Activated CD8-positive, alpha-beta T cell treated with anti-CD3 and anti-CD28 coated beads, Interleukin-2, amount 10 ng/mL, durations not matched to agents 7 days and 5 days (primary cell): ENCODE results near the gene MAP1LC3B. TPM values are rescaled to one million over a fixed set of nuclear protein-coding genes. Genes with fewer than 3 reads are reported as not detected.
"Not testable (repeated sequence)": the region's sequence is repeated elsewhere in the genome, so short reads cannot be mapped to it uniquely, and the experiment has no call there.

Experiments used
- ATAC-seq: fragments of 150-1000 bp; cut with Tn5 transposase; one replicate; pipeline ENCODE4 v1.10.0; 2021; ENCODE audit warnings: moderate library complexity
- CTCF ChIA-PET: fragments of 350-600 bp; sonication (Branson Sonifier 250); formaldehyde crosslinking; loops from one replicate; lab custom pipeline; 2021; ENCODE audit warnings: antibody characterized with exemption; lab: Charles Lee
- POLR2A ChIA-PET: fragments of 350-600 bp; sonication (Branson Sonifier 250); formaldehyde crosslinking; loops from one replicate; lab custom pipeline; 2021; ENCODE audit warnings: antibody characterized with exemption; lab: Charles Lee
- DNase-seq: peaks from one replicate; pipeline ENCODE4 v3.0.0-alpha.2; 2020
- H3K27ac Mint-ChIP-seq: one replicate; pipeline ENCODE4 v1.8.0; 2021; ENCODE audit warnings: mild to moderate bottlenecking, mixed read lengths
- H3K27me3 Mint-ChIP-seq: one replicate; pipeline ENCODE4 v1.8.0; 2021; ENCODE audit warnings: low read depth, mixed read lengths
- H3K36me3 Mint-ChIP-seq: one replicate; pipeline ENCODE4 v1.8.0; 2021; ENCODE audit warnings: low read depth, mixed read lengths
- H3K4me1 Mint-ChIP-seq: one replicate; pipeline ENCODE4 v1.8.0; 2021; ENCODE audit warnings: low read depth, mixed read lengths
- H3K4me3 Mint-ChIP-seq: one replicate; pipeline ENCODE4 v1.8.0; 2021; ENCODE audit warnings: mild to moderate bottlenecking, mixed read lengths
- H3K9me3 Mint-ChIP-seq: one replicate; pipeline ENCODE4 v1.8.0; 2022; ENCODE audit warnings: mixed read lengths; ENCODE audit not compliant: insufficient read depth
- total RNA-seq, 2 experiments: library from RNA; stranded (reverse); gene quantifications; one replicate each; pipeline ENCODE4 v1.2.3, GENCODE V29; 2021

Gene MAP1LC3B
- total RNA-seq, 2 experiments from 2014 or later: 40.2 to 45.3 TPM

- POLR2A ChIA-PET: interaction anchor here (3.1 to 3.6 kb wide), 2 partner anchors 9 to 66 kb away, joined by 13 to 37 read pairs; partner anchors contain the start of gene MAP1LC3B
- H3K36me3 Mint-ChIP-seq: not testable (repeated sequence)
- H3K27ac Mint-ChIP-seq: peak overlapping the region; percentile 97
These were observed 7.3 kb upstream of the MAP1LC3B start for GRCh38 chr16:87384875-87385167.

GRCh38 chr16:87387942-87388817 lies 4.0 kb upstream of the MAP1LC3B start:
- Mint-ChIP-seq H3K4me1 (peaks cover 43% of the 10 kb centered on the region), H3K27me3 (peaks cover 2% of the 10 kb centered on the region), H3K36me3 (peaks cover 3% of the 10 kb centered on the region), H3K4me3 (peak overlapping the region; percentile 56), H3K27ac (peak overlapping the region; percentile 91), H3K9me3 (no peaks in the 10 kb centered on the region)
- CTCF ChIA-PET: interaction anchor here (0.8 to 1.7 kb wide), 8 partner anchors 10 to 1072 kb away, joined by 3 to 10 read pairs (median 3); partner anchors contain the start of gene C16orf95
- peak; percentile 66 for ATAC-seq
- POLR2A ChIA-PET: interaction anchor here (0.7 to 2.3 kb wide), 3 partner anchors 10 to 73 kb away, joined by 3 to 13 read pairs (median 3); partner anchors contain the start of gene C16orf95
- DNase-seq: peak; percentile 94

More at GRCh38 chr16:87384875-87385167, 7.3 kb upstream of the MAP1LC3B start:
- ATAC-seq, H3K27me3 Mint-ChIP-seq, DNase-seq, H3K9me3 Mint-ChIP-seq: not testable (repeated sequence)
- CTCF ChIA-PET: interaction anchor here (0.8 to 5.0 kb wide), 3 partner anchors 8 to 67 kb away, joined by 3 to 25 read pairs (median 15); partner anchors contain the start of gene C16orf95
- peaks cover 60% of the 10 kb centered on the region for H3K4me1 Mint-ChIP-seq
- peak overlapping the region; percentile 89 for H3K4me3 Mint-ChIP-seq

GRCh38 chr16:87388818-87389134 lies 3.4 kb upstream of the MAP1LC3B start:
- Mint-ChIP-seq H3K4me3 (peak overlapping the region; percentile 56), H3K9me3 (no peaks in the 10 kb centered on the region), H3K4me1 (peaks cover 49% of the 10 kb centered on the region), H3K27me3 (peaks cover 2% of the 10 kb centered on the region), H3K27ac (peak overlapping the region; percentile 91), H3K36me3 (peaks cover 7% of the 10 kb centered on the region)
- CTCF ChIA-PET: interaction anchor here (1.0 to 1.7 kb wide), 7 partner anchors 10 to 1072 kb away, joined by 3 to 10 read pairs (median 3); partner anchors contain the start of gene C16orf95
- DNase-seq: no peak
- POLR2A ChIA-PET: interaction anchor here (0.7 to 2.3 kb wide), 2 partner anchors 10 to 72 kb away, joined by 3 to 13 read pairs; partner anchors contain the start of gene C16orf95
- ATAC-seq: no peak

GRCh38 chr16:87389245-87389644 lies 2.9 kb upstream of the MAP1LC3B start:
- no peak for DNase-seq
- ChIA-PET POLR2A (no interaction called here), CTCF (interaction anchor here (0.8 to 1.7 kb wide), 4 partner anchors 8 to 247 kb away, joined by 3 to 10 read pairs (median 4); partner anchors contain the start of gene C16orf95)
- Mint-ChIP-seq H3K27me3 (no peaks in the 10 kb centered on the region), H3K9me3 (no peaks in the 10 kb centered on the region), H3K36me3 (peaks cover 7% of the 10 kb centered on the region), H3K4me3 (no peak overlapping the region), H3K4me1 (peaks cover 54% of the 10 kb centered on the region), H3K27ac (peak overlapping the region; percentile 69)
- ATAC-seq: no peak

- Mint-ChIP-seq H3K4me1 (peaks cover 56% of the 10 kb centered on the region), H3K36me3 (peaks cover 11% of the 10 kb centered on the region)
- H3K27ac Mint-ChIP-seq, H3K9me3 Mint-ChIP-seq, ATAC-seq, H3K4me3 Mint-ChIP-seq, H3K27me3 Mint-ChIP-seq, DNase-seq: not testable (repeated sequence)
- CTCF ChIA-PET: interaction anchor here (0.8 kb wide), 1 partner anchor 9 kb away, joined by 3 read pairs; no protein-coding TSS in a partner anchor
- POLR2A ChIA-PET: interaction anchor here (0.6 kb wide), 1 partner anchor 11 kb away, joined by 6 read pairs; no protein-coding TSS in a partner anchor
These were observed 2.2 kb upstream of the MAP1LC3B start for GRCh38 chr16:87389914-87390313.

GRCh38 chr16:87390641-87391323 lies 1.4 kb upstream of the MAP1LC3B start:
- ChIA-PET POLR2A (interaction anchor here (0.6 kb wide), 1 partner anchor 12 kb away, joined by 6 read pairs; no protein-coding TSS in a partner anchor), CTCF (no interaction called here)
- H3K27ac Mint-ChIP-seq: peak overlapping the region; percentile 95
- DNase-seq: no peak
- no peaks in the 10 kb centered on the region for H3K27me3 Mint-ChIP-seq
- H3K9me3 Mint-ChIP-seq: no peaks in the 10 kb centered on the region
- H3K4me3 Mint-ChIP-seq: peak overlapping the region; percentile 84
- H3K4me1 Mint-ChIP-seq: peaks cover 60% of the 10 kb centered on the region
- ATAC-seq: no peak
- peaks cover 14% of the 10 kb centered on the region for H3K36me3 Mint-ChIP-seq

GRCh38 chr16:87391324-87391949 lies 699 bp upstream of the MAP1LC3B start:
- POLR2A ChIA-PET: no interaction called here
- DNase-seq (no peak), ATAC-seq (no peak)

GRCh38 chr16:87392821-87393679 lies 914 bp downstream of the MAP1LC3B start:
- Mint-ChIP-seq H3K4me3 (peak overlapping the region; percentile 84), H3K4me1 (peaks cover 46% of the 10 kb centered on the region), H3K27me3 (no peaks in the 10 kb centered on the region), H3K27ac (peak overlapping the region; percentile 91), H3K36me3 (peaks cover 17% of the 10 kb centered on the region), H3K9me3 (no peaks in the 10 kb centered on the region)
- DNase-seq (peak; percentile 57), ATAC-seq (peak; percentile 7)
- ChIA-PET CTCF (interaction anchor here (0.6 to 3.0 kb wide), 7 partner anchors 9 to 376 kb away, joined by 3 to 26 read pairs (median 3); no protein-coding TSS in a partner anchor), POLR2A (interaction anchor here (0.6 to 3.6 kb wide), 7 partner anchors 8 to 386 kb away, joined by 3 to 37 read pairs (median 3); partner anchors contain the start of gene FBXO31)

More at GRCh38 chr16:87391324-87391949, 699 bp upstream of the MAP1LC3B start:
- Mint-ChIP-seq H3K9me3 (no peaks in the 10 kb centered on the region), H3K4me3 (peak overlapping the region; percentile 84), H3K4me1 (peaks cover 60% of the 10 kb centered on the region), H3K27me3 (no peaks in the 10 kb centered on the region), H3K36me3 (peaks cover 14% of the 10 kb centered on the region), H3K27ac (peak overlapping the region; percentile 95)
- CTCF ChIA-PET: no interaction called here

GRCh38 chr16:87393680-87394055 lies 1.5 kb downstream of the MAP1LC3B start:
- H3K9me3 Mint-ChIP-seq: no peaks in the 10 kb centered on the region
- H3K36me3 Mint-ChIP-seq: peaks cover 19% of the 10 kb centered on the region
- H3K4me1 Mint-ChIP-seq: peaks cover 40% of the 10 kb centered on the region
- DNase-seq (no peak), ATAC-seq (no peak)
- H3K27me3 Mint-ChIP-seq: no peaks in the 10 kb centered on the region
- peak overlapping the region; percentile 91 for H3K27ac Mint-ChIP-seq
- POLR2A ChIA-PET: interaction anchor here (1.0 to 3.6 kb wide), 4 partner anchors 10 to 385 kb away, joined by 3 to 37 read pairs (median 4); partner anchors contain the start of gene FBXO31
- CTCF ChIA-PET: interaction anchor here (0.7 to 3.0 kb wide), 11 partner anchors 9 to 375 kb away, joined by 3 to 26 read pairs (median 3); partner anchors contain the start of genes C16orf95 and FBXO31
- peak overlapping the region; percentile 84 for H3K4me3 Mint-ChIP-seq
